K562 (cell line): ENCODE data around the gene C22orf39. TPM values are rescaled to one million over a fixed set of nuclear protein-coding genes. Genes with fewer than 3 reads are reported as not detected.

Experiments used
- DDX20 ChIP-seq: fragments of 450-650 bp; IDR thresholded peaks from 2 replicates; pipeline ENCODE4 v1.6.1; 2016; ENCODE audit warnings: missing genetic modification characterization, low read depth, mild to moderate bottlenecking, missing compliant biosample characterization, moderate library complexity
- EHMT2 ChIP-seq: fragments of 450-650 bp; IDR thresholded peaks from 2 replicates; pipeline ENCODE4 v1.6.1; 2018; ENCODE audit warnings: antibody characterized with exemption
- ELF1 ChIP-seq: fragments of 200-800 bp; sonication (Bioruptor generic); IDR thresholded peaks from 2 replicates; pipeline ENCODE4 v1.6.1; 2016; ENCODE audit warnings: missing genetic modification characterization, missing compliant biosample characterization
- ETV6 ChIP-seq, 3 experiments: fragments of 150-350 bp in 1 of 3; sonication (generic) in 1 of 3; formaldehyde crosslinking in 1 of 3; IDR thresholded peaks; 2 replicates each; pipeline versions ENCODE4 v1.6.1 to v1.8.0; 2014 to 2022; ENCODE audit warnings: borderline replicate concordance in 2 of 3, low read depth in 2 of 3, antibody characterized with exemption in 1 of 3, low read length in 1 of 3, mild to moderate bottlenecking in 1 of 3, missing genetic modification reagents in 1 of 3
- HCFC1 ChIP-seq: IDR thresholded peaks from 2 replicates; pipeline ENCODE4 v1.6.1; 2012; ENCODE audit warnings: low read depth, low read length, improper control_type of control experiment
- KDM1A ChIP-seq, 2 experiments: fragments of 450-650 bp; IDR thresholded peaks; 2 replicates each; pipeline ENCODE4 v1.6.1; 2016; ENCODE audit warnings: mild to moderate bottlenecking in 2 of 2
- KLF16 ChIP-seq: IDR thresholded peaks from 2 replicates; pipeline ENCODE4 v1.6.1; 2016; ENCODE audit warnings: antibody characterized with exemption
- MAFK ChIP-seq: IDR thresholded peaks from 2 replicates; pipeline ENCODE4 v1.6.1; 2011; ENCODE audit warnings: low read length, improper control_type of control experiment
- NR2C2 ChIP-seq, 2 experiments: fragments of 200-800 bp in 1 of 2; sonication (Bioruptor generic) in 1 of 2; sonication (generic) in 1 of 2; formaldehyde crosslinking in 1 of 2; IDR thresholded peaks; 2 replicates each; pipeline versions ENCODE4 v1.6.1 to v1.8.0; 2016 to 2022; ENCODE audit warnings: mild to moderate bottlenecking in 1 of 2, missing compliant biosample characterization in 1 of 2, missing genetic modification characterization in 1 of 2, missing genetic modification reagents in 1 of 2
- POLR2B ChIP-seq: fragments of 450-650 bp; IDR thresholded peaks from 2 replicates; pipeline ENCODE4 v1.6.1; 2018; ENCODE audit warnings: low read depth; ENCODE audit not compliant: partially characterized antibody
- RUNX1 ChIP-seq: sonication (generic); IDR thresholded peaks from 2 replicates; pipeline ENCODE4 v1.6.1; 2016; ENCODE audit warnings: antibody characterized with exemption, low read depth
- SMAD2 ChIP-seq: fragments of 150-350 bp; IDR thresholded peaks from 2 replicates; pipeline ENCODE4 v1.6.1; 2014; ENCODE audit warnings: low read depth, mild to moderate bottlenecking, low read length
- TCF7 ChIP-seq: sonication (generic); IDR thresholded peaks from 2 replicates; pipeline ENCODE4 v1.6.1; 2016; ENCODE audit warnings: antibody characterized with exemption, borderline replicate concordance
- TFAM ChIP-seq: fragments of 250-450 bp; sonication (Bioruptor Pico); conservative IDR thresholded peaks from 2 replicates; pipeline ENCODE4 v1.5.0; 2021; ENCODE audit warnings: mild to moderate bottlenecking, moderate library complexity
- U2AF1 ChIP-seq: fragments of 200-400 bp; formaldehyde crosslinking; optimal IDR thresholded peaks from 2 replicates; pipeline ENCODE3; 2017; ENCODE audit warnings: mild to moderate bottlenecking, low read depth, low read length, moderate library complexity
- ZNF121 ChIP-seq: sonication (generic); formaldehyde crosslinking; conservative IDR thresholded peaks from 2 replicates; pipeline ENCODE4 v1.8.0; 2022; ENCODE audit warnings: missing genetic modification reagents
- ZNF347 ChIP-seq: fragments of 450-650 bp; formaldehyde crosslinking; IDR thresholded peaks from 2 replicates; pipeline ENCODE4 v1.4.0; 2020; ENCODE audit warnings: low read depth, mild to moderate bottlenecking, moderate library complexity
- ZNF431 ChIP-seq: sonication (generic); formaldehyde crosslinking; IDR thresholded peaks from 2 replicates; pipeline ENCODE4 v1.8.0; 2022; ENCODE audit warnings: mild to moderate bottlenecking, missing genetic modification reagents
- ZNF445 ChIP-seq: fragments of 250-450 bp; sonication (Bioruptor Pico); IDR thresholded peaks from 2 replicates; pipeline ENCODE4 v1.4.0; 2020; ENCODE audit warnings: low read depth, mild to moderate bottlenecking, moderate library complexity
- ZNF696 ChIP-seq: fragments of 250-450 bp; sonication (Bioruptor Pico); conservative IDR thresholded peaks from 2 replicates; pipeline ENCODE4 v1.4.0; 2020; ENCODE audit warnings: mild to moderate bottlenecking, moderate library complexity
- ZNF764 ChIP-seq: fragments of 250-450 bp; sonication (Bioruptor Pico); IDR thresholded peaks from 2 replicates; pipeline ENCODE4 v1.4.0; 2020; ENCODE audit warnings: low read depth, mild to moderate bottlenecking, moderate library complexity
- ZNF77 ChIP-seq: fragments of 250-450 bp; sonication (Bioruptor Pico); IDR thresholded peaks from 2 replicates; pipeline ENCODE4 v1.5.0; 2020
- ZSCAN32 ChIP-seq: fragments of 450-650 bp; formaldehyde crosslinking; IDR thresholded peaks from 2 replicates; pipeline ENCODE4 v1.4.0; 2020; ENCODE audit warnings: mild to moderate bottlenecking, moderate library complexity
- polyA plus RNA-seq, 8 experiments: library from polyadenylated mRNA; depleted of rRNA in 4 of 8; stranded (reverse) in 5 of 8; unstranded in 3 of 8; fragments of >200 nt; fragmentation: Nextera tagmentation in 2 of 8; fragmentation: Illumina TruSeq in 1 of 8; extraction: Ambion mirVana in 2 of 8; extraction: Trizol in 1 of 8; gene quantifications; 2 replicates each; pipeline versions ENCODE4 v1.2.1 to v1.2.3, GENCODE V29; 2011 to 2014; ENCODE audit warnings: inconsistent platforms in 1 of 8, missing spikeins in 1 of 8
- total RNA-seq, 7 experiments: library from RNA; depleted of rRNA in 6 of 7; stranded (reverse); fragments of >200 nt in 6 of 7; fragmentation: Illumina TruSeq in 2 of 7; extraction: Trizol in 2 of 7; gene quantifications; 2 replicates each; pipeline versions ENCODE4 v1.2.1 to v1.2.3, GENCODE V29; 2011 to 2021; ENCODE audit warnings: low replicate concordance in 1 of 7
- TF ChIP-seq, protein P1 (sequence below): IDR thresholded peaks from 2 replicates; pipeline ENCODE4 v1.6.1; 2012; ENCODE audit warnings: low read depth, low read length, improper control_type of control experiment, borderline replicate concordance
- TF ChIP-seq, protein P2 (sequence below): fragments of 450-650 bp; formaldehyde crosslinking; IDR thresholded peaks from 2 replicates; pipeline ENCODE4 v1.4.0; 2020; ENCODE audit warnings: mild to moderate bottlenecking, moderate library complexity
- TF ChIP-seq, protein P3 (sequence below): fragments of 450-650 bp; formaldehyde crosslinking; IDR thresholded peaks from 2 replicates; pipeline ENCODE4 v1.4.0; 2020; ENCODE audit warnings: mild to moderate bottlenecking, moderate library complexity

Gene C22orf39
- total and polyA plus RNA-seq, 9 of the 15 experiments (the other 6 are each of a cell fraction or from before 2014, with no cell fraction given) = 20.4 to 139 (median 66.8) TPM

DNA sequence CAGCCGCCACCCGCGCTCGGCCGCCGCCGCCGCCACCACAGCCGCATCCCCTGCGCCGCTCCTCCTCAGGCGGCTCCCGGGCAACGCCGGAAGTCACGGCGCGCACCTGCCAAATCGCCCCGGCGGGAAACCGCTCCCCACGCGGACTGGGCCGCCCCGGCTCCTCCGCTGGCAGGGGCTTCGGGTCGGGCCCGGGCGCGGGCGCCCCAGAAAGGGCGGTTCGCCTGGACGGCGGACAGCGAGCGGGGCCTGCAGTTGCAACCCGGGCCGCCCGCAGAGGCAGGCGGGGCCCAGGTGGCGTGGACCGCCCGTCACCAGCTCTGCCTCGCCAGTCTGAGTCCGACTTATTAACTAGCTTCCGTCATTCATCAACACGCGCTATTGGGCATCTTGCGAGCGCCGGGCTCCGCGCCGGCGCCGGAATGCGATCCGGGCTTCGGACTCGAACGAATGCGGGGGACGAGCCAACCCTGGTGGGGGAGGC, 15.8 kb downstream of the C22orf39 start, which contains the start of gene HIRA (continued):
- TF ChIP-seq ZSCAN32 (peak; percentile 66), ZNF696 (CRISPR knock-in tag) (0 out of 2 replicates have a peak, but pooled peaks have one; percentile 26), ETV6 (IDR thresholded peaks at IDR 0.05; ENCODE audit: borderline replicate concordance in 1 of 2, low read depth in 2 of 2, low read length in 1 of 2) (peak in 1 of 2 experiments; percentile 48; a peak in 1 of 4 replicates), ETV6 (CRISPR knock-in tag; IDR thresholded peaks at IDR 0.05; ENCODE audit: borderline replicate concordance) (no peak), EHMT2 (no peak), KLF16 (no peak), ZNF347 (CRISPR knock-in tag) (0 out of 2 replicates have a peak, but pooled peaks have one; percentile 62), TFAM (CRISPR knock-in tag) (no peak), ZNF431 (CRISPR knock-in tag) (no peak), POLR2B (no peak), SMAD2 (no peak), MAFK (peak; percentile 11; the same call in 1 of the 2 replicates), ZNF445 (CRISPR knock-in tag) (no peak), NR2C2 (CRISPR knock-in tag; IDR thresholded peaks at IDR 0.05) (no peak), NR2C2 (tag; IDR thresholded peaks at IDR 0.05) (no peak), DDX20 (tag) (no peak), U2AF1 (no peak), ZNF121 (no peak), RUNX1 (no peak), TCF7 (no peak), HCFC1 (peak; percentile 96), ELF1 (tag) (no peak), KDM1A (IDR thresholded peaks at IDR 0.05) (no peak), ZNF77 (CRISPR knock-in tag) (no peak), ZNF764 (CRISPR knock-in tag) (peak; percentile 88)
- TF ChIP-seq, protein P1, sequence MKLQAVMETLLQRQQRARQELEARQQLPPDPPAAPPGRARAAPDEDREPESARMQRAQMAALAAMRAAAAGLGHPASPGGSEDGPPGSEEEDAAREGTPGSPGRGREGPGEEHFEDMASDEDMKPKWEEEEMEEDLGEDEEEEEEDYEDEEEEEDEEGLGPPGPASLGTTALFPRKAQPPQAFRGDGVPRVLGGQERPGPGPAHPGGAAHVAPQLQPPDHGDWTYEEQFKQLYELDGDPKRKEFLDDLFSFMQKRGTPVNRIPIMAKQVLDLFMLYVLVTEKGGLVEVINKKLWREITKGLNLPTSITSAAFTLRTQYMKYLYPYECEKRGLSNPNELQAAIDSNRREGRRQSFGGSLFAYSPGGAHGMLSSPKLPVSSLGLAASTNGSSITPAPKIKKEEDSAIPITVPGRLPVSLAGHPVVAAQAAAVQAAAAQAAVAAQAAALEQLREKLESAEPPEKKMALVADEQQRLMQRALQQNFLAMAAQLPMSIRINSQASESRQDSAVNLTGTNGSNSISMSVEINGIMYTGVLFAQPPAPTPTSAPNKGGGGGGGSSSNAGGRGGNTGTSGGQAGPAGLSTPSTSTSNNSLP = peak; percentile 83; the same call in 1 of the 2 replicates
- TF ChIP-seq, protein P2, sequence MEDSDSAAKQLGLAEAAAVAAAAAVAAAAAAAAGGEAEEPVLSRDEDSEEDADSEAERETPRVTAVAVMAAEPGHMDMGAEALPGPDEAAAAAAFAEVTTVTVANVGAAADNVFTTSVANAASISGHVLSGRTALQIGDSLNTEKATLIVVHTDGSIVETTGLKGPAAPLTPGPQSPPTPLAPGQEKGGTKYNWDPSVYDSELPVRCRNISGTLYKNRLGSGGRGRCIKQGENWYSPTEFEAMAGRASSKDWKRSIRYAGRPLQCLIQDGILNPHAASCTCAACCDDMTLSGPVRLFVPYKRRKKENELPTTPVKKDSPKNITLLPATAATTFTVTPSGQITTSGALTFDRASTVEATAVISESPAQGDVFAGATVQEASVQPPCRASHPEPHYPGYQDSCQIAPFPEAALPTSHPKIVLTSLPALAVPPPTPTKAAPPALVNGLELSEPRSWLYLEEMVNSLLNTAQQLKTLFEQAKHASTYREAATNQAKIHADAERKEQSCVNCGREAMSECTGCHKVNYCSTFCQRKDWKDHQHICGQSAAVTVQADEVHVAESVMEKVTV = 0 out of 2 replicates have a peak, but pooled peaks have one; percentile 4
- TF ChIP-seq, protein P3, sequence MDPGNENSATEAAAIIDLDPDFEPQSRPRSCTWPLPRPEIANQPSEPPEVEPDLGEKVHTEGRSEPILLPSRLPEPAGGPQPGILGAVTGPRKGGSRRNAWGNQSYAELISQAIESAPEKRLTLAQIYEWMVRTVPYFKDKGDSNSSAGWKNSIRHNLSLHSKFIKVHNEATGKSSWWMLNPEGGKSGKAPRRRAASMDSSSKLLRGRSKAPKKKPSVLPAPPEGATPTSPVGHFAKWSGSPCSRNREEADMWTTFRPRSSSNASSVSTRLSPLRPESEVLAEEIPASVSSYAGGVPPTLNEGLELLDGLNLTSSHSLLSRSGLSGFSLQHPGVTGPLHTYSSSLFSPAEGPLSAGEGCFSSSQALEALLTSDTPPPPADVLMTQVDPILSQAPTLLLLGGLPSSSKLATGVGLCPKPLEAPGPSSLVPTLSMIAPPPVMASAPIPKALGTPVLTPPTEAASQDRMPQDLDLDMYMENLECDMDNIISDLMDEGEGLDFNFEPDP (CRISPR knock-in tag) = peak; percentile 84; the same call in 1 of the 2 replicates
